Mucosa of descending colon (tissue), 3 donors: ENCODE data around the gene WT1. TPM values are rescaled to one million over a fixed set of nuclear protein-coding genes. Genes with fewer than 3 reads are reported as not detected.

ENCODE experiments used
- ATAC-seq: fragments of 200-7000 bp; cut with Tn5 transposase; one replicate; pipeline ENCODE4 v1.9.1; 2020; ENCODE audit warnings: mild to moderate bottlenecking, moderate library complexity
- DNase-seq, 3 donors: peaks; one replicate each; pipeline ENCODE4 v3.0.0-alpha.2; 2020
- H3K36me3 ChIP-seq: fragments of 200-600 bp; one replicate; pipeline ENCODE4 v1.8.0; 2021; ENCODE audit warnings: low read depth, mild to moderate bottlenecking
- H3K4me1 ChIP-seq: fragments of 200-600 bp; one replicate; pipeline ENCODE4 v1.8.0; 2021; ENCODE audit warnings: low read depth, mild to moderate bottlenecking
- H3K4me3 ChIP-seq: fragments of 200-600 bp; one replicate; pipeline ENCODE4 v1.8.0; 2021; ENCODE audit warnings: mild to moderate bottlenecking
- H3K9me3 ChIP-seq: fragments of 200-600 bp; one replicate; pipeline ENCODE4 v1.8.0; 2021; ENCODE audit warnings: mild to moderate bottlenecking
- CTCF ChIP-seq: fragments of 200-600 bp; IDR thresholded peaks from one replicate; pipeline ENCODE4 v1.8.0; 2022; ENCODE audit warnings: antibody characterized with exemption, mild to moderate bottlenecking
- intact Hi-C, 2 donors: fragments of 100-400 bp; cut with DNase I in 1 of 2; cut with micrococcal nuclease in 1 of 2; formaldehyde crosslinking; loops; one replicate each; pipeline versions ENCODE4 v1.11.0 to v1.11.1; 2022; cut with DNase I, micrococcal nuclease
- total RNA-seq, 3 donors: library from RNA; stranded (reverse); fragmentation: NEBNext Ultra II Directional in 2 of 3; extraction: Animal tissue kit (Norgen Biotek cat#: 25700) in 2 of 3; gene quantifications; one replicate each; pipeline versions ENCODE4 v1.2.1 to v1.2.4, GENCODE V29; 2021 to 2023
- donor health status: DM: no; HTN: no; CAD: no; lungs with moderate emphysema.
- donor health status: DM: no; HTN: no; CAD: no.
- donor health status: DM: no; HTN: yes; CAD: no.

Gene WT1
- total RNA-seq, 3 donors from 2014 or later, result 0.09 to 0.57 TPM; not detected in 1

GRCh38 chr11:32429477-32429876, 5.9 kb downstream of the WT1 start:
- H3K36me3 ChIP-seq, result no peaks in the 10 kb centered on the region
- H3K4me3 ChIP-seq, result no peak overlapping the region
- peaks cover 8% of the 10 kb centered on the region for H3K4me1 ChIP-seq
- intact Hi-C loops, result no loop called here
- no peak for ATAC-seq
- no peak for TF ChIP-seq CTCF
- no peaks in the 10 kb centered on the region for H3K9me3 ChIP-seq
- DNase-seq, result no peak

DNA sequence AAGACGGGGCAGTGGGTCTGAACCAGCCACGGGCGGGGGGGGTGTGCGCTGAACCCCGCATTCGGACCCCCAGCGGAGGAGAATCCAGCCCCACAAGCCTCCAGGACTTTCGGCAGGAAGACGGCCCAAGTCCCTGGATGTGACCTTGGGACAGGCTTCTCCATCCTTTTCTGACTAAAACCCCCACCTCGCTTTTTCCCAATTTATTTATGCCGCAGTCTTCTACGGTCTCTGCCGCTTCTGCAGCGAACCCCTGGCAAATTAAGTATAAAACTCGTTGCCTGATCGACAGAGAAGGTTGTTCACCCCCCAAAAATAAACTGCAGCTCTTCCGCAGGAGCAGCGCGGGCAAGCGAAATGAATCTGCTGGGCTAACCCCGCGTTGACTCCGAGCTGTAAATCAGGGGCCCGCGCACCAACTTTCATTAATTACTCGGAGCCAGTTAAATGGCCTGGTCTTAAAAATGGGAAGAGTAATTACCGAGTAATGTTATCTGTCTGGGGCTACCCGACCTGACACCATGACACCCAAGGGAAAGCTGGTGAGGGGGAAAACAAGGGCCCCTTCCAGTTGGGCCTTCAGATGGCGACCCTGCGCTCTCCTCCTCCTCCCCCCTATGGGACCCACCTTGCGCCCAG, 6.6 kb downstream of the WT1 start:
- intact Hi-C loops, result no loop called here
- DNase-seq (no peak), ATAC-seq (no peak)
- no peak for TF ChIP-seq CTCF
- Histone ChIP-seq H3K4me3 (no peak overlapping the region), H3K36me3 (no peaks in the 10 kb centered on the region), H3K4me1 (peaks cover 4% of the 10 kb centered on the region), H3K9me3 (no peaks in the 10 kb centered on the region)

DNA sequence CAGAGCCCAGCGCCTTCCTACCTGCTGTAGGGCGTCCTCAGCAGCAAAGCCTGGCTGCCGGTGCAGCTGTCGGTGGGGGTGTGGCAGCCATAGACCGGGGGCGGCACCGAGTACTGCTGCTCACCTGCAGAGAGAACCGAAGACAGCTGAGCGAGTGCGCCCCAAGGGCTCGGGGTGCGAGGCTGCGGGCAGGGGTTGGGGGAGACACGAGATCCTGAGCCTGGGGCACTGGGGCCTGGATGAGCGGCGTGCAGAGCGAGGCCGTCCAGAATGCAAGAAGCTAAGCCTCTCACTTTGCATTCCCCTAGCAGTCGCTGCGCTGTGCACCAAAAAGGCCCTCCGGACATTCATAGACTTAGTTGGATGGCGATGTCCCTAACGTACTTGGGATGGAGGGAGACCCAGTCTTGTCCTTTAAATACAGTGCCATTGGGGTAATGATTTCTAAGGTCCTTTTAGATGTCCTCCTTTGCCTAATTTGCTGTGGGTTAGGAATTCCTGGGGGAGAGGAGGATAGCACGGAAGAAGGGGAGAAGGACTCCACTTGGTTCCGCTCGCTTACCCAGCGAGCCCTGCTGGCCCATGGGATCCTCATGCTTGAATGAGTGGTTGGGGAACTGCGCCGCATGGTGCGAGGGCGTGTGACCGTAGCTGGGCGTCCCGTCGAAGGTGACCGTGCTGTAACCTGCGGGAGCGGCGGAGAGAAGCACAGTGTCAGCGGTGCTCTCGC, 7.2 kb downstream of the WT1 start:
- no peaks in the 10 kb centered on the region for H3K36me3 ChIP-seq
- no peaks in the 10 kb centered on the region for H3K9me3 ChIP-seq
- H3K4me3 ChIP-seq, result no peak overlapping the region
- TF ChIP-seq CTCF, result no peak
- ATAC-seq (no peak), DNase-seq (no peak)
- peaks cover 4% of the 10 kb centered on the region for H3K4me1 ChIP-seq
- intact Hi-C loops, result no loop called here

GRCh38 chr11:32427616-32427934, 7.8 kb downstream of the WT1 start:
- DNase-seq, result no peak
- no peaks in the 10 kb centered on the region for H3K9me3 ChIP-seq
- no peak overlapping the region for H3K4me3 ChIP-seq
- ATAC-seq, result no peak
- H3K36me3 ChIP-seq, result no peaks in the 10 kb centered on the region
- no peak for TF ChIP-seq CTCF
- intact Hi-C loops, result no loop called here
- peaks cover 4% of the 10 kb centered on the region for H3K4me1 ChIP-seq

GRCh38 chr11:32426819-32427615, 8.3 kb downstream of the WT1 start:
- DNase-seq (no peak), ATAC-seq (peak; percentile 11)
- Histone ChIP-seq H3K4me1 (peaks cover 4% of the 10 kb centered on the region), H3K9me3 (no peaks in the 10 kb centered on the region), H3K36me3 (no peaks in the 10 kb centered on the region), H3K4me3 (no peak overlapping the region)
- TF ChIP-seq CTCF, result no peak
- intact Hi-C loops, result no loop called here
